HG03520 (cell line): ENCODE results near the gene EGFLAM.
A peak's percentile ranks its signal among the peaks of the same experiment; 100 is the strongest.

Source experiments
- ATAC-seq: cut with Tn5 transposase; IDR thresholded peaks from one replicate; pipeline ENCODE4 v1.9.1; 2021; ENCODE audit warnings: mild to moderate bottlenecking, moderate library complexity; ENCODE audit not compliant: unreplicated experiment

The EGFLAM gene

DNA sequence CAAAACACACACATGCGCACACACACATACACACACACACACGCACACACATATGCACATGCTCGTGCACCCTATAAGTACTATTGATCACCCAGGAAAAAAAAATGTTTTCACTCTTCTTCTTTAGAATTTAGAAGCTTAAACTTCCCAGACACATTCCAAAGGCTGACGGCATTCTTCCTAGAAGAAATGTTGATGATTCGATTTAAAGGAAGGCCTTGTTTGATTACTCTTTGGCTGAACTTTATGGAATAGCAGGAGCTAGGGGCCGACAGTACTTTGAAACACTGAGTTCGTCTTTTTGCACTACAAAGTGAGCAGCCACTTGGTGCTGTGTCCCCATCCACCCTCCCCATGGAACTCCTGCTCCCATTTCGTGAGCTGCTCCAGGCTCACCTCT lies 113.2 kb downstream of the EGFLAM start:
- no peak for ATAC-seq

DNA sequence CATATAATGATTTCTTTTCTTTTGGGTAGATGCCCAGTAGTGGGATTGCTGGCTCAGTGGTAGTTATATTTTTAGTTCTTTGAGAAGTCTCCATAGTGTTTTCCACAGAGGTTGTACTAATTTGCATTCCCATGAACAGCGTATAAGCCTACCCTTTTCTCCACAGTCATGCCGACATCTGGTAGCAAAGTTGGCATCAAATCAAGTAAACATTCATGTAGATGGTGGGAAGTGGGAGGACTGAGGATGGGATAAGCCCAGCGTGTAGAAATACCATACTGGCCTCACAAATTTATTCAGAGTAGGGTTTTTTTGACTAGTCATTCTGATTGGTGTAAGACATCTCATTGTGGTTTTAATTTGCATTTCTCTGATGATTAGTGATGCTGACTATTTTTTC lies 115.4 kb downstream of the EGFLAM start:
- no peak for ATAC-seq

DNA sequence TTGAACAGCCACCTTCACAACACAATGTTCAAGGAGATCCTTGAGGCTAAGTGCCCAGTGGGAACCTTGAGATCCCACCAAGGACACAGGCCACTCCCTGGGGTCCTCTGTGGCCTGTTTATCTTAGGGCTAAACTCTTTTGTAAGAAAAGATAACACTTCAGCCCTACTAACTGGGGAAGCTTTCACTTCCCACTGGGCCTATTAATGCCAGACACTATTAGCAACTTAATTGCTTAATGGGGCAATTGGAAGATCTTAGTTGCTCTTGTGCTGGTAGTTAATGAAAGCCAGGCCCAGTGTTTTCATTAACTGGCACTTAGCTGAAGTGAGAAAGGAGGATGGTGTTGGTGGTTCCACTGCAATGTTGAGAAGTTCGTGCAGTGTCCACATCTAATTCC lies 117.1 kb downstream of the EGFLAM start:
- ATAC-seq, result no peak

DNA sequence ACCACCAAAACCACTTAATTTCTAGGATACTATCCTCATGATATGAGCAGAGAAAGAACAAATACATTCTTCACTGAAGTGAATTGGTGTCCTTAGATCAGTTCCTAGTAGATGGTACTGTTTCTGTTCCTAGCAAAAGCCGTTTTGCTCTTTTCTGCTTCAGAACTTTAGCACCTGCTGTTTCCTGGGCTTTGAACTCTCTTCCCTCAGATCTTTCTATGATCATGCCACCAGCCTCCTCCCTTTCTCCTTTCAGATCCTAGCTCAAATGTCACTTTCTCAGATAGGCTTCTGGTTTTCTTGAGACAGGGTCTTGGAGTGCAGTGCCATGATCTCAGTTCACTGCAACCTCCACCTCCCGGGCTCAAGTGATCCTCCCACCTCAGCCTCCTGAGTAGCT lies 118.0 kb downstream of the EGFLAM start:
- ATAC-seq, result no peak

DNA sequence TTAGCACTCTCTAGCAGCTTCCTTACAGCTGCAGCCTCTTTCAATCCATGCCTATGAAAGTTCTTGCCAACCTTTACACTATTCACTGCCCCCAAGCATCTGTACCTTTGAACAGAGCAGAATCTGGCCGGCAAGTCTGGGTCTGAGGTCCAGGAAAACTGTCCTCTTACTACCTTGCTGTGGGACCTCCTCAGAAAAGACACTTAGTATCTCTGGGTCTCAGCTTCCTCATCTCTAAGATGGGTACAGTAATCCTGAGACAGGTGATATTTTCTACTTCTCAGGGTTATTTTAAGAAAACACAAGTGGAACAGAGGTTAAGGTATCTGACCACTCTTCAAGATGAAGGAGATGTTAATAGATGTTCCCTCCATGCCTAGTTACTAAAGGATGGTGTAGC lies 120.2 kb downstream of the EGFLAM start:
- no peak for ATAC-seq

DNA sequence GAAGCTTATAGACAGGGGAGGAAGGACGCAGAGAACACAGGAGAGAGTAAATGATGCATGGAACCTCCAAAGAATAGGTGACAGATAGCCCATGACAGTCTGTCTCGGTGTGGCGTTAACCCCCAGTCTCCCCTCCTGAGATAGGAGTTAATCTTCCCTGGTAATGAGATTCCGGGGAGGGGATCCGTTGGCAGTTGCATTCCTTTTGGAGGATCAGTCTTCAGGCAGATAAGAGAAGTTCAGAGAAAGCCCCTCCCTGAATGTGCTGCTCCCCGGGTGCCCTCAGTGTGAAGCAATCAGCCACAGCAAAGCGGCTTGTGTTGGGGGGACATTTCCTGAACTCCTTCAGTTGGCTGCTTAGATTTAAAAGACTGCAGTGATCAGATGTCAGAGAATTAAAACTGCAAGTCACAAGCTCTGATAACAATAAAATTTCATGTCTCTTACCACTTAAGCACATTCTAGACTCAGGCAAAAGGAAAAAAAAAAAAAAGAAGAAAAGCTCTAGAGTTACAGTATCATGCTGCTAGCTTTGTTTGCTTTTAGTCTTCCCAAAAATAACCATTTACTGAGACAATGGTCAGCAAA lies 121.1 kb downstream of the EGFLAM start:
- no peak for ATAC-seq

DNA sequence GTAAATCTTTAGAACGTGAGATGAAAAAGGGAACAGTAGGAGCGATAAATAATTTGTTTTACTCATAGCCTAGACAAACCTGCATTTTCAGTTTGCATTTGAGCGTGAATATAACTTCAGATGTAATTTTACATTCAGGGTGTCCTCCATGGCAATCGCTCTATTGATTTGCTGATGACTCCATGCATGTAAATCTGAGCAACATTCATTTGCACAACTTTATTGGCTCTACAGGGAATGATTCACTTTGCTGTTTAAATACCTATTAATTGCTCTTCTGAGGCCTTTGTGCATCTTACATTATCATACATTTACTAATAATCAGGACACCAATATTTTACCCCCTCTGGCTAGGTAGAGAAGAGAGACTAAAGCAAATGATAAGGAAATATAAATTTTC lies 122.2 kb downstream of the EGFLAM start:
- no peak for ATAC-seq

DNA sequence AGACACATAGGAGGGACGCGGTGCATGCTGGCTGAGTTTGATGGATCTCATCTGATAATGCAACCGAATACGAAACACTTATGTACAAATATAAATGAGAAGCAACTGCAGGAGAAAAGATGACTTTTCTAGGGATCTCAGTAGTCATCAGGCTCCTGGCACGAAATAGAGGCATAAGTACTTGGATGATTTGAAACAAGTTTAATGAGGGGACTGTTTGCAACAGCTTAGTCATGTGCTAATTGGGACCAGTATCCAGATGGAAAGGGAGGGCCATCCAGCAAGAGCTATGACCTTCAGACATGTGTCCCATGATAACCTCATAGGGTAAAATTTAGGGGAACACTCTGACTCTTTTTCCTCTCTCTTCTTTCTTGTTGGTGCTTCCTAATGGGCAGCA lies 123.0 kb downstream of the EGFLAM start:
- ATAC-seq, result no peak

DNA sequence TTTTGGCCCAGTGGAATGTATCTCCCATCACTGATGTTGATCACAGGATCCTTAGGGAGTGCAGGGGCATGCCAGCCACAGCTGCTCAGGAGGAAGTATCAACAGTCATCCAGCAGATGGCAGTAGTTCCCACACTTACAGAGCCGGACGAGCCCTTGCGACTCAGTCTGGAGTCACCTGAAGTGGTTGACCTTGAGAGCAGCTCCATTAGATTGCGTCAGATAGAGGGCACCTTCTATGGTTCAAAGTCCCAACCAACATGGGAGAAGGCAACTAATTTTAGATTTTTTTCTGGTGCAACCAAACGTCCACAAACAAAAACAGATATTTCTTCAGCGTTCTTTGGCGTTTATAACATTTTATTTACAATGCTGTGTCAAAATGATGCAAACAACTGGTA lies 124.5 kb downstream of the EGFLAM start:
- peak; percentile 99 for ATAC-seq

DNA sequence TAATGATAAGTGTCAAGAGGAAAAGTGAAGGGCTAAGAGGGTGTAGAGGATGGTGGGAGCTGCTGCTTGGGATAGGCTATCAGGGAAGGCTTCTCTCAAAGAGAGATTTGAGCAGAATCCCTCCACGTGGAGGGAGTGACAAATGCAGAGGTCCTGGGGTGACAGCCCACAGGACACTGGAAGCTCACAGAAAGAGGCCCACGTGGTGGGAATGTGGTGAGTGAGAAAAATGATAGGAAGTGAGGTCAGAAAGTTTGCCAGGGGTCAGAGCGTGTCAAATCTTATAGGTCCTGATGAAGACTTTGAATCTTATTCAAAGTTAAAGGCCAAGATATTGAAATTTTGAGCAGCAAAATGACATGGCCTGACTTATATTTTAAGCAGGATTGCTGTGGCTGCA lies 125.3 kb downstream of the EGFLAM start:
- no peak for ATAC-seq

DNA sequence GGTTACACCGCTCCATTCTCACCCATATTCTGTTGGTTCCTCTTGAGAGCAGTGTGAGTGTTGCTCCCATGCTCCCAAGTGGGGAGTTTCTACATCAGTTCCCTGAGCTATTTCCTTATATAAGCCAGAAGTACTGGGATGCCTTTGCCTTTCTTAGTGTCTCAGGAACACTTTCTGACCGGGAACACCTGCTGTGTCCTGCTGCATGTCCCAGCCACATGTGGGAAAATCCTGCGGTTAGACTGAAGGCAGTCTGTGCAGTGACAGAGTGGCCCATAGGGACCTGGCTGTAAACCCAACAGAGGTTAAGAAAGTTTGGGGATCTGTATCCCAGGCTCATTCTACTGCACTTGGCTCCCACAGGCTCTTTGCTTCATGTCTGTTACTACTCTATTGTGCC lies 126.0 kb downstream of the EGFLAM start:
- no peak for ATAC-seq

DNA sequence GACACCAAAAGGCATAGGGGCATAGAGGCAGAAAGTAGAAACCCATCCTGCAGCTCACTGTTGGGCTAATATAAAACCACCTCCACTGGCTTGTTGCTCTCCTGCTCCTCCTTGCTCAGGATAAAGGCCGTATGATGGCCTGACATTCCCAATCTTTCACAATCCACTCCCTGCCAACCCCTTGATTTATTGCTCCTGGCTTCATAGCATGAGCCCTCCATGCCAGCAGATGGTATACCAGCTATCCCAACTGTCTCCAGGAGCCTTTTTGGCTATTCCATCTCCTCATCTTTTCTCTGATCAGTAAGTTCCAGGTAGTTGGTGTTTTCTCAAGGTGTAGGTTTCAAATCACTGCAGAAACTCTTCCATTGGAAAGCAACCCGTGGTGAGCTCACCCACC lies 128.8 kb downstream of the EGFLAM start:
- no peak for ATAC-seq

DNA sequence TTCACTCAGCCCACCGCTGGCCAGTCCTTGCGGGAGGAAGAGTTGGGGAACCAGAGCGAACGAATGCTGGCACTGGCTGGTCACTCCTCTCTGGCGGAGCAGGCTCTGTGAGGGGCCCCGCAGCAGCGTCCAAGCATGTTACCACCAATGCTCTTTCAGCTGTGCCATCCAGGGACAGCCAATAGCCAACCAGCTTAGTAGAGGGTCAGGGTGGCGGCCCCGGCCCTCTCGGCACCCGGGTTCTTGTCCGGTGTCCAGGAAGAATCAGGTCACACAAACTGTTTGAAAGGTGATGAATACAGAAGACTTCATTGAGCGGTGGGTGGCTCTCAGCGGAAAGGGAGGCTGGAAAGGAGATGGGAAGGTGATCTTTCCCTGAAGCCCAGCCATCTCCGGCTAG lies 135.3 kb downstream of the EGFLAM start:
- no peak for ATAC-seq

DNA sequence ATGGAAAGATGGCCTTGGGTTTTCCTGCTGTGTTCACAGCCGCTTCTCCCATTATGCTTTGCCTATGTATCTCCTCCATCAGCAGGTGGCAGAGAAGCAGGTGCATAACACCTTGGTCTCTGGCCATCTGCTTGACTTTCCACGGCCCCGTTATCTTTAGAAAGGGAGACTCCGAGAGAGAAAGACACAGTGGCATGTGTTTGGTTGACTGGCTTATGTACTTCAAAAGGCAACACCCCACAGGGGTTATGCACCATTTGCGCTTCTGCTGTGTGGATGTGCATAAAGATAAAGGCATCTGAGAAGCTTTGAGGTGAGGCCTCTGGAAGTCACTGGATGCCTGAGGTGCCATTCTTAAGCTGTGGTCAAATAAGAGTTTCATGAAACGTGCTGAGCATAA lies 138.4 kb downstream of the EGFLAM start:
- no peak for ATAC-seq

DNA sequence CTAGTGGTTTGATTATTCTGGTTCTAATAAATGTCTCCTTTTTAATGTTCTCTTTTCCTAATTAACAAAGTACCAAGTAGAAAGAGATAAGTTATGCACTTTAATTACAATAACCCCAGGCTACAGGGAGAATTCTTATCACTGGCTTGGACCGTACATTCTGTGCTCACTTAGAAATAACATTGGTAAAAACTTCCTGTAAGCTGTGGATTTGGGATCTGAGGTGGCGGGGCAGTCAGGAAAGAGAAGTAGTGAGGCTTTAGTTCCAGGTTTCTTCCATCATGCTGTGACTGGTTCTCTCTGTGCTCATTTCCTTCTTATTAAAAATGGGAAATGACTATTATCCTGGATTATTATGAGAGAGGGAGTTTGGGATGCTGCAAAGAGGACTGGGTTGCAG lies 142.0 kb downstream of the EGFLAM start:
- ATAC-seq, result no peak

DNA sequence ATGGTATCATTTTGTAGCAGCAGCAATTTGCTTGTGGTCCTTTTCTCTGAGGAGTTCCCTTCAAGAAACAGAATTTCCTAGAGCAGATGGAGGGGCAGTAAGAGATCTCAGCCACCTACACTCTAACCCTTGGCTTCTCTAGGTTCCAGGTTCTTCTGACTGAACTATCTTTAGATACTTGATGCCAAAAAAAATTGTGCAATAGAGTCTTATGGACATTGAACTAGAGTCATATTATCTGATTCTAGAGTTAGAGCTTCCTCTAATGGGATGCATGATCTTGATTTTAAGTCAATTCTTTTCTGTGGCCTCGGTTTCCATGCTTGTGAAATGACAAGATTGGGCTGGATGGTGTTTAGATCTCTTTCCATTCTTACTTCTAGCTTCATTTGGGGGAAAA lies 142.8 kb downstream of the EGFLAM start:
- ATAC-seq, result no peak

DNA sequence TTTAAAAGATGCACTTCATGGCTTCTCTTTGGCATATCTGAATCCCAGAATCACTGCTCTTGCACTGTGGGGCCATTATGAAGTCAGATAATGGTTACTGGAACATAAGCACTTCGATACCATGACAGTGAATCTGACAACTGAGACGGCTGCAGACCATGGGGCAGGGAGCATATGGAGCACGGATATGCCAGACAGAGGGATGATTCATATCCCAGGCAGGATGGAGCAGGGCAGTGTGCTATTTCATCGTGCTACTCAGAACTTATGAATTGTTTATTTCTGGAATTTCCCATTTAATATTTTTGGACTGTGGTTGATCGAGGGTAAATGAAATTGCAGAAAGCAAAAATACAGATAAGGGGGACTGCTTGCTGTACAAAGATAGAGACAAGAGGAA lies 145.0 kb downstream of the EGFLAM start:
- ATAC-seq, result no peak

DNA sequence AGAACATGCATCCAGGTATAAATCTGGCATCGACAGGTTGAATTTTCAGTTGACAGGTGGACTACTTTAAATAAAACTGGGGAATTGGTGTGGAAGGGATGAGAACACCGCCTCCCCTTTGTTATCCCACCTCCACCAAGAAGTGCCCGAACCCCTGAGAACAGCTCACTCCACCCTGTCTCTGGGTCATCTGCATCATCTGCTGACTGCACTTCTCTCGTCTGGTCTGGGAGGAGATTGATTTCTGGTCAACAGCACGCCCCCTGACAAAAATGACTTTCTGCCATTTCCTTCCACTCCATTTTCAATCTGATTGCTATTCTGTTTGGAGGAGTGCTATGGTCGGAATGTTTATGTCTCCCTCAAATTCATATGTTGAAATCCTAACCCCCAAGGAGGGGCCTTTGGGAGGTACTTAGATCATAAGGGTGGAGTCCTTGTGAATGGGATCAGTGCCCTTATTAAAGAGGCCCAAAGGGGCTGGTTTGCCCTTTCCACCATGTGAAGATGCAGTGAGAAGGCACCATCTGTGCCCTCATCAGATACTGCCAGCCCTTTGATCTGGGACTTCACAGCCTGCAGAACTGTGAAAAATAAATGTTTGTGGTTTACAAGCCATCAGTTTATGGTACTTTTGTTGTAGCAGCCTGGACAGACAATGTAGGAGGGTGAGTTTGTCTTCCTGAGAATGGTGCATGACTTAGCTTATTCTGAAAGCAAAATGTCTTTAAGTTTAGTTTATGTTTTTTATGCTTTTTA lies 145.7 kb downstream of the EGFLAM start:
- ATAC-seq, result no peak

DNA sequence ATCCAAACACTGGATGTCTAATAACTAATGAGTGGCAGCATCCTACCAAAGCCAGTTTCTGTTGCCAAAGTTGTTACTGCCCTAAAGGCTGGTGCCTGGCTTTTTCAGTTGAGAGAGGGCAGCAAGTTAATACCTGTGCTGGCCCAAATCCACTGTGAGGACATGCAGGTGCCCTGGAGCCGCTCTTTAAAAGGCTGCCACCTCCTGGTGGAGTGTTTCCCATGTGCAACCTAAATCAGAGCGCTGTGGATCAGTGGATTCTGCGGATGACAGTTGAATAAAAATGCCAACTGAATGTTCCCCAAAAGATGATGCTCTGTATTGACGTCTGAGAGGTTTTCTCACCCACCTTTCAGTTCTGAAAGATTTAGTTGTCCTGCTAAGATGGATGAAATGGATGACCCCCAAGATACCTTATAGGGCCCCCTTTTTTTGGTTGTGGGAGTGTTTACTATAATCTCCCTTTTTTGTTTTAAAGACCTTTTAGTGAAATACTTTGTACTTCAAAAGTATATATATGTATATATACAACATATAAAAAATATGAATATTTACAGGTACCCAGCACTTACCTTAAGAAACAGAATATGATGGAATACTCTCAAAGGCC lies 146.4 kb downstream of the EGFLAM start:
- no peak for ATAC-seq

DNA sequence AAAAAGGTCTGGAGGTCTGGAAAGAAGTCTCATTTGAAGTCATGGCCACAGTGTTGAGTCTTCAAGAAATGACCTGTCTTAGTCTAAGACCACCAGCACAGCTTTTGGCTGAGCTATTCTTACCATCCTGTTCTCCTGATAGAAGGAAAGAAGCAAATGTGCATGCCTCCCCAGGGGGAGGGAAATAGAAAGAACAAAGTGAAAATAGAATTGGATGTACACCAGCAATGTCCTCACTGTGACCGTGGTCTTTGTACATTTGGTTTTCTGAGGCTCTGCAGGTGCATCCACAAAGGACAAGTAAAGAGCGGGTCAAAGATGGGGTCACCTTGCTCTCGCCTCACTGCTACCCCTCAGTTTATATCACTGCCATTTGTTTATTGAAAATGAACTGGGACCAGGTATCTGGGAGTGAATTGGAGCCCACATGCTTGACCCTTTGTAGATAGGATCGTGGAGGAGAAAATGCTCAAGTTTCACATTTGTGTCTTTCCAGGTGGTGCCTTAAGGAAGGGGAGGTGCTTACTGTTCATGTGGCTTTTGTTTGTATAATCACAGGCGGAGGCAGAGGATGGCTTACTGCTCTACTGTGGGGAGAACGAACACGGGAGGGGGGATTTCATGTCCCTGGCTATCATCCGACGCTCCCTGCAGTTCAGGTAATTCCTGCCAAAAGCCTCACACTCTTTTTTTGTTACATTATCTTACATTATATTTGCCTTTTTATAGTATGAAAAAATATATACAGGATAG lies 150.3 kb downstream of the EGFLAM start:
- ATAC-seq, result no peak

DNA sequence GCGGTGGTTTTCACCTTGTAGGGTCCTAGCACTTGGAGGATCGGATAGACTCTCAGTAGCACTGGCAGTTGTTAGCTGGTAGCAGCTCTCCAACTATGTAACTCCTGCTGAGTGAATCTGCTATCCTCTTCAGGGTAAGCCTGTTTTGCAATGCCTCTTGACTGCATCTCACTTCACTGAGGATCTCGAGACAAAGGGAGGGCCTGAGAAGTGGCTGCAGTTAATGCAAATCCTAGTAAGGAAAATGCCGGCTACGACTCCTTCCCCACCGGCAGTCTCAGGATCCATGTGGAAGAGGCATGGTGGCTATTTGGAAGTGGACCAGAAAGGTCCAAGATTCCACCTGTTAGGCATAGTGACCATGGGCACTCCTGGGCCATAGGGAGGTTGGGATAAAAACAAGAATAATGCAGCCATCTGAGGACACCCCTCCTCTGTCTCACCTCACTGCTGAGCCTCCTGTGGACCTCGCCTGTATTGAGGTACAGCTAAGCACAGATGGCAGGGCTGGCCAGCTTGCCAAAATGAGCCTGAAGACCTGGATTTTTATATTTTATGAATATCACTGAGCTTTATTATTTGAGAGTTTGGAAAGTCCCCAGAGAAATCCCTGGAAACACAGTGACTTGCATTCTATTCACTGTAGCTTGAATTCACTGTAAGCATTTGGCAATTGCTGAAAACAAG lies 152.1 kb downstream of the EGFLAM start:
- no peak for ATAC-seq
